Right ventricle myocardium inferior (tissue), 1 donor: ENCODE results near the gene GPR162. TPM values are rescaled to one million over a fixed set of nuclear protein-coding genes. Genes with fewer than 3 reads are reported as not detected.
A peak's percentile ranks its signal among the peaks of the same experiment; 100 is the strongest.

Experiments
- ATAC-seq: fragments of 200-7000 bp; cut with Tn5 transposase; one replicate; pipeline ENCODE4 v1.9.1; 2020; ENCODE audit warnings: mild to moderate bottlenecking, moderate library complexity
- DNase-seq: peaks from one replicate; pipeline ENCODE4 v3.0.0; 2021; ENCODE audit errors: missing footprints
- intact Hi-C: fragments of 100-400 bp; cut with DNase I; formaldehyde crosslinking; loops from one replicate; pipeline ENCODE4 v1.11.0; 2022
- total RNA-seq: library from RNA; stranded (reverse); fragmentation: NEBNext Ultra II Directional; extraction: Animal tissue kit (Norgen Biotek cat#: 25700); gene quantifications from one replicate; pipeline ENCODE4 v1.2.1, GENCODE V29; 2021
- donor health status: DM: no; HTN: yes; CAD: no; lungs with severe emphysema.

GPR162 gene
- total RNA-seq, 1 donor from 2014 or later = 7.8 TPM

GRCh38 chr12:6829536-6830220 lies 8.1 kb downstream of the GPR162 start:
- ATAC-seq (no peak), DNase-seq (no peak)
- intact Hi-C loops = loop anchor here (5.0 kb wide), 1 partner anchor 217 kb away; no protein-coding TSS in a partner anchor

GRCh38 chr12:6830286-6830890 lies 8.8 kb downstream of the GPR162 start:
- no peak for ATAC-seq
- intact Hi-C loops = no loop called here

GRCh38 chr12:6830999-6831398 lies 9.4 kb downstream of the GPR162 start:
- ATAC-seq (no peak), DNase-seq (no peak)
- intact Hi-C loops = no loop called here

More at GRCh38 chr12:6830286-6830890, 8.8 kb downstream of the GPR162 start:
- no peak for DNase-seq

GRCh38 chr12:6831450-6831995 lies 9.9 kb downstream of the GPR162 start:
- ATAC-seq = no peak
- DNase-seq = no peak
- intact Hi-C loops = no loop called here

- intact Hi-C loops = no loop called here
- no peak for DNase-seq
- no peak for ATAC-seq
These were observed 10.5 kb downstream of the GPR162 start for GRCh38 chr12:6832125-6832524.

- intact Hi-C loops = no loop called here
- no peak for ATAC-seq
- DNase-seq = peak; percentile 73
These were observed 11.7 kb downstream of the GPR162 start for GRCh38 chr12:6833189-6833890.

- ATAC-seq (no peak), DNase-seq (no peak)
- intact Hi-C loops = no loop called here
These were observed 12.6 kb downstream of the GPR162 start for GRCh38 chr12:6834254-6834653.

GRCh38 chr12:6834873-6835272 lies 13.3 kb downstream of the GPR162 start:
- DNase-seq (no peak), ATAC-seq (no peak)
- intact Hi-C loops = no loop called here

- ATAC-seq = no peak
- intact Hi-C loops = no loop called here
- peak; percentile 57 for DNase-seq
These were observed 15.2 kb downstream of the GPR162 start for GRCh38 chr12:6836851-6837250.

GRCh38 chr12:6837370-6838060 lies 15.9 kb downstream of the GPR162 start:
- ATAC-seq (no peak), DNase-seq (peak; percentile 22)
- intact Hi-C loops = no loop called here

GRCh38 chr12:6838854-6839253 lies 17.2 kb downstream of the GPR162 start:
- no peak for ATAC-seq
- DNase-seq = peak; percentile 33
- intact Hi-C loops = no loop called here

GRCh38 chr12:6839482-6840201 lies 18.0 kb downstream of the GPR162 start:
- no peak for ATAC-seq
- intact Hi-C loops = no loop called here

GRCh38 chr12:6840330-6840729 lies 18.7 kb downstream of the GPR162 start:
- no peak for ATAC-seq
- intact Hi-C loops = no loop called here
- DNase-seq = no peak

More at GRCh38 chr12:6839482-6840201, 18.0 kb downstream of the GPR162 start:
- DNase-seq = peak; percentile 30

- intact Hi-C loops = no loop called here
- DNase-seq = no peak
- peak; percentile 14 for ATAC-seq
These were observed 19.3 kb downstream of the GPR162 start, which contains the start of gene GNB3 for GRCh38 chr12:6840761-6841515. Gene GNB3 (plus strand): TSS chr12:6840925. CDS start chr12:6841288, 363 bp downstream.

- DNase-seq (peak; percentile 37), ATAC-seq (no peak)
- intact Hi-C loops = no loop called here
These were observed 20.5 kb downstream of the GPR162 start for GRCh38 chr12:6842075-6842474.

GRCh38 chr12:6843118-6843902 lies 21.7 kb downstream of the GPR162 start:
- peak; percentile 39 for DNase-seq
- intact Hi-C loops = no loop called here
- ATAC-seq = no peak

- intact Hi-C loops = no loop called here
- DNase-seq = no peak
- ATAC-seq = no peak
These were observed 23.8 kb downstream of the GPR162 start for GRCh38 chr12:6845395-6845794.
